Measurements from ENCODE around the gene SNTB2. TPM values are rescaled to one million over a fixed set of nuclear protein-coding genes. Genes with fewer than 3 reads are reported as not detected.

The SNTB2 gene
- total and polyA plus RNA-seq, 2 of the 13 experiments (the other 11 are each of a cell fraction or from before 2014, with no cell fraction given): 11.5 to 19.2 TPM

DNA sequence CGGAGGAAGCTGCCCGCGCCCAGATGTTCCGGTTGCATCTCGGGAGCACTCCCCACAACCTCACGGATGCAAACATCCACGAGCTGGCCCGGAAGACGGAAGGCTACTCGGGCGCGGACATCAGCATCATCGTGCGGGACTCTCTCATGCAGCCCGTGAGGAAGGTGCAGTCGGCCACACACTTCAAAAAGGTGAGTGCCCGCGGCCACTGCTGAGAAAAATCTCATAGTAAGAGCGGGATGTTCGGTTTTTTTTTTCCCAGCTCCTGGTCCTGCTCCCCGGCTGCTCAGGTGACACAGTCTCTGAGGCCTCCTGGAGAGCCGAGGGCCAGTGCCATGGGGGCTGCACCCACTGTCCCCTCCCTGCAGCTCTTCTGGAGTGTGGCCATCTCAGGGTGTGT lies 134.1 kb downstream of the SNTB2 start:
- no peaks in the 10 kb centered on the region for H3K27me3 ChIP-seq (ENCODE audit: control insufficient read depth in 1 of 2, insufficient read depth in 2 of 2, low read length in 2 of 2)
- 97% methylated on average over 22 of the region's 22 CpGs for WGBS (ENCODE audit: low lambda C conversion rate)
- ChIA-PET CTCF (ENCODE audit: low intra/inter-chr PET ratio, low total read pairs) (no interaction called here), POLR2A (no interaction called here)
- FAIRE-seq (no peak), DNase-seq (ENCODE audit: low spot score) (no peak), ATAC-seq (no peak)
- no peak overlapping the region for H3K4me2 ChIP-seq (ENCODE audit: low read depth, low read length)
- H3K27ac ChIP-seq (ENCODE audit: extremely low read length, insufficient read depth, low read length): no peak overlapping the region
- H3K79me2 ChIP-seq (ENCODE audit: insufficient read depth, low read length): peaks cover 20% of the 10 kb centered on the region
- H3K4me3 ChIP-seq (replicated peaks in 1 of 3; ENCODE audit: insufficient read depth in 1 of 3, low read depth in 2 of 3, low read length in 3 of 3): no peak overlapping the region
- intact Hi-C loops (cut with micrococcal nuclease; ENCODE audit: unreplicated experiment) (no loop called here), in situ Hi-C loops (cut with HindIII; ENCODE audit: extremely low pct_ligation_motif_present, low pct_unique_long_range_greater_than_20kb) (no loop called here)
- no peak overlapping the region for H3K9ac ChIP-seq (ENCODE audit: insufficient read depth, low read depth, low read length)
- H3K36me3 ChIP-seq (replicated peaks in 1 of 2; ENCODE audit: control insufficient read depth in 1 of 2, insufficient read depth in 2 of 2, low read length in 2 of 2): peaks cover 53 to 82% of the 10 kb centered on the region in 2 experiments
- peaks cover 10% of the 10 kb centered on the region for H4K20me1 ChIP-seq (ENCODE audit: insufficient read depth, low read length)
- no peak overlapping the region for H2AFZ ChIP-seq (ENCODE audit: low read length)
- H3K4me1 ChIP-seq (ENCODE audit: insufficient read depth, low read length): peaks cover 22% of the 10 kb centered on the region
- no TSS peak for BruUV-seq (replicated peaks)
- H3K9me3 ChIP-seq (ENCODE audit: low read length): no peaks in the 10 kb centered on the region
- peak; percentile 93 for TF ChIP-seq AGO2 (optimal IDR thresholded peaks at IDR 0.05; ENCODE audit: low read depth, low read length)
- TF ChIP-seq ZBTB38 (CRISPR knock-in tag; IDR thresholded peaks at IDR 0.05): 0 out of 2 replicates have a peak, but pooled peaks have one; percentile 27
- no peak for TF ChIP-seq ZFP62 (CRISPR knock-in tag; IDR thresholded peaks at IDR 0.05)
- no peak for TF ChIP-seq DNMT1 (CRISPR knock-in tag; IDR thresholded peaks at IDR 0.05)
- TF ChIP-seq ZMYM3 (CRISPR knock-in tag; IDR thresholded peaks at IDR 0.05): no peak
- TF ChIP-seq POLR2G (IDR thresholded peaks at IDR 0.05; ENCODE audit: low read depth, low read length): peak; percentile 46; the same call in 1 of the 2 replicates
- no peak for TF ChIP-seq ZBTB7B (CRISPR knock-in tag; IDR thresholded peaks at IDR 0.05)
- TF ChIP-seq, protein P1, sequence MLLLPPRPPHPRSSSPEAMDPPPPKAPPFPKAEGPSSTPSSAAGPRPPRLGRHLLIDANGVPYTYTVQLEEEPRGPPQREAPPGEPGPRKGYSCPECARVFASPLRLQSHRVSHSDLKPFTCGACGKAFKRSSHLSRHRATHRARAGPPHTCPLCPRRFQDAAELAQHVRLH (CRISPR knock-in tag; IDR thresholded peaks at IDR 0.05; ENCODE audit: borderline replicate concordance, low read depth): no peak
- TF ChIP-seq SPEN (CRISPR knock-in tag; IDR thresholded peaks at IDR 0.05; ENCODE audit: low read depth): no peak
- no peak for TF ChIP-seq ZNF747 (CRISPR knock-in tag; IDR thresholded peaks at IDR 0.05; ENCODE audit: borderline replicate concordance)
- no peak for TF ChIP-seq GABPA (IDR thresholded peaks at IDR 0.05; ENCODE audit: low read depth, low read length)
- no peak for TF ChIP-seq GABPA (CRISPR knock-in tag; IDR thresholded peaks at IDR 0.05; ENCODE audit: low read depth)
- TF ChIP-seq AGO1 (IDR thresholded peaks at IDR 0.05; ENCODE audit: low read depth, low read length, poor library complexity, severe bottlenecking): peak; percentile 31
- TF ChIP-seq TBX2 (CRISPR knock-in tag; IDR thresholded peaks at IDR 0.05; ENCODE audit: borderline replicate concordance): no peak
- no peak for TF ChIP-seq ZNF670 (CRISPR knock-in tag; IDR thresholded peaks at IDR 0.05; ENCODE audit: borderline replicate concordance)
- no peak for TF ChIP-seq CHCHD3 (CRISPR knock-in tag; IDR thresholded peaks at IDR 0.05)
- TF ChIP-seq, protein P2, sequence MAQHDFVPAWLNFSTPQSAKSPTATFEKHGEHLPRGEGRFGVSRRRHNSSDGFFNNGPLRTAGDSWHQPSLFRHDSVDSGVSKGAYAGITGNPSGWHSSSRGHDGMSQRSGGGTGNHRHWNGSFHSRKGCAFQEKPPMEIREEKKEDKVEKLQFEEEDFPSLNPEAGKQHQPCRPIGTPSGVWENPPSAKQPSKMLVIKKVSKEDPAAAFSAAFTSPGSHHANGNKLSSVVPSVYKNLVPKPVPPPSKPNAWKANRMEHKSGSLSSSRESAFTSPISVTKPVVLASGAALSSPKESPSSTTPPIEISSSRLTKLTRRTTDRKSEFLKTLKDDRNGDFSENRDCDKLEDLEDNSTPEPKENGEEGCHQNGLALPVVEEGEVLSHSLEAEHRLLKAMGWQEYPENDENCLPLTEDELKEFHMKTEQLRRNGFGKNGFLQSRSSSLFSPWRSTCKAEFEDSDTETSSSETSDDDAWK (CRISPR knock-in tag; IDR thresholded peaks at IDR 0.05): no peak
- TF ChIP-seq ZNF235 (CRISPR knock-in tag; IDR thresholded peaks at IDR 0.05; ENCODE audit: borderline replicate concordance): no peak
- no peak for TF ChIP-seq ZBTB7A (CRISPR knock-in tag; IDR thresholded peaks at IDR 0.05)
- no peak for TF ChIP-seq FOXA3 (CRISPR knock-in tag; IDR thresholded peaks at IDR 0.05)
- 0 out of 2 replicates have a peak, but pooled peaks have one; percentile 19 for TF ChIP-seq ZNF687 (CRISPR knock-in tag; IDR thresholded peaks at IDR 0.05)
- no peak for TF ChIP-seq SMAD9 (CRISPR knock-in tag; IDR thresholded peaks at IDR 0.05)
